ENCODE results near the gene NRL.

The NRL gene

DNA sequence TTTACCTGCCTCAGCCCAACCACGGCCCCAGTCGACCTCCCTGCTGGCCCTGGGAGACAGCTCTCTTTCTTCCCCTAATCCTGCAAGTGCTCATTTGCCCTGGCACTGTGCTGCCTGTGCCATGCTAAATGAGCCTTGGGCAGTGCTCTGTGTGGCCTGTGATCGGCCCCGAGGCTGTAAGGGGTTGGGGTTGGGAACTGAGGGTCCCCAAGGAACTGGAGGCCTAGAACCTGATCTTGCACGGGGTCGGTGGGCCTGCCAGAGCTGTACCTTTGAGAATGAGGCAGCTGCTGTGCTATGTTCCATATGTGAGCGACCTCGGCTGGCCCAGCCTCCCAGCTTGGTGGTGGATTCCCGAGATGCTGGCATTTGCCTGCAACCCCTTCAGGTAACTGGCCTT lies 35.3 kb upstream of the NRL start:
- Histone ChIP-seq H3K4me3 (ENCODE audit: insufficient read depth in 1 of 2, low read depth in 1 of 2, low read length in 2 of 2) (no peak overlapping the region), H3K36me3 (ENCODE audit: control insufficient read depth in 1 of 2, insufficient read depth in 2 of 2, low read depth in 1 of 2, low read length in 2 of 2) (peaks cover 34 to 50% of the 10 kb centered on the region in 2 experiments), H2BK12ac (ENCODE audit: low read length in 2 of 2) (no peak overlapping the region), H3K27me3 (ENCODE audit: control insufficient read depth in 1 of 2, insufficient read depth in 1 of 2, low read length in 2 of 2) (no peaks in the 10 kb centered on the region), H3K9me3 (ENCODE audit: control insufficient read depth, low read length) (no peaks in the 10 kb centered on the region), H2BK15ac (ENCODE audit: low read depth, poor library complexity, severe bottlenecking) (no peak overlapping the region), H2BK120ac (ENCODE audit: low read depth, low read length) (no peak overlapping the region), H3K4me1 (ENCODE audit: control insufficient read depth, insufficient read depth, low read depth, low read length) (peaks cover 15% of the 10 kb centered on the region), H3K14ac (ENCODE audit: low read length in 2 of 2) (no peak overlapping the region), H2AFZ (ENCODE audit: low read depth, low read length) (no peak overlapping the region), H3K23ac (ENCODE audit: low read length in 2 of 2) (no peak overlapping the region), H2AK5ac (ENCODE audit: low read length, severe bottlenecking) (no peak overlapping the region), H3K4ac (ENCODE audit: low read depth in 1 of 2, low read length in 2 of 2) (no peak overlapping the region), H4K8ac (ENCODE audit: low read length) (no peak overlapping the region), H3K27ac (ENCODE audit: low read length, poor library complexity, severe bottlenecking) (no peak overlapping the region), H3K79me1 (replicated peaks; ENCODE audit: low read length, poor library complexity, severe bottlenecking) (peaks cover 30% of the 10 kb centered on the region), H4K91ac (ENCODE audit: low read length) (no peak overlapping the region), H3K4me2 (ENCODE audit: low read length, poor library complexity, severe bottlenecking) (no peak overlapping the region), H3K9ac (ENCODE audit: low read length) (no peak overlapping the region), H3K18ac (ENCODE audit: low read depth in 1 of 2, low read length in 2 of 2) (no peak overlapping the region), H2BK5ac (ENCODE audit: low read depth, low read length, poor library complexity, severe bottlenecking) (no peak overlapping the region)
- DNase-seq = no peak
- WGBS = 99% methylated on average over 9 of the region's 9 CpGs

DNA sequence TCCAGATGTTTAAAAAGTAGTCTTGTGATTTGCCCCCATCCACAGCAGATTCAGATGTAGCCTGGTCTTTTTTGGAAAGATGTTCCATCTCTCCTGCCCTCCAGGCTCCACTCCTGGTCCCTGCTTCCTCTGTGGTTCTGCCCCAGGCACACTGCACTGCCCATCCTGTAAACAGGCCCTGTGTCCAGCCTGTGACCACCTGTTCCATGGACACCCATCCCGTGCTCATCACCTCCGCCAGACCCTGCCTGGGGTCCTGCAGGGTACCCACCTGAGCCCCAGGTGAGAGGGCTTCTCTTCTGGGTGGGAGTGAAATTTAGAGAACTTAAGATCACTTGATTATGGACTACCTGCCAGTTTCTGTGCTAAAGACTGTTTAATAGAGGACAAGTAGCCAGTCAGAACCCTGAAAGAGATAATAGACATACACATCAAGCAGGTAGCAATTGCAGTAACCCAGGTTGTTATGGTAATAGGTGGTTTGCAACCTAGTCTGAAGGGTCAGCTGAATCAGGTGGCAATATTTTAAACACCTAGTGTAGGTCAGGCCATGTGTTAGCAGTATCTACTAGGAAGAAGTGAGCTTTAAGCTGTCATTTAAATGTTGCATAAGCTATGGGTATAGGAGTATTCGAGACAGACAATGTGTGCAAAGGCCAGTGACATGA lies 34.7 kb upstream of the NRL start:
- no peak overlapping the region for H2BK120ac ChIP-seq (ENCODE audit: low read depth, low read length)
- H3K4me2 ChIP-seq (ENCODE audit: low read length, poor library complexity, severe bottlenecking) = no peak overlapping the region
- no peak overlapping the region for H4K91ac ChIP-seq (ENCODE audit: low read length)
- H2BK5ac ChIP-seq (ENCODE audit: low read depth, low read length, poor library complexity, severe bottlenecking) = no peak overlapping the region
- no peaks in the 10 kb centered on the region for H3K27me3 ChIP-seq (ENCODE audit: control insufficient read depth in 1 of 2, insufficient read depth in 1 of 2, low read length in 2 of 2)
- H3K23ac ChIP-seq (ENCODE audit: low read length in 2 of 2) = peak overlapping the region in 1 of 2 experiments; percentile 28
- H3K4ac ChIP-seq (ENCODE audit: low read depth in 1 of 2, low read length in 2 of 2) = no peak overlapping the region
- peaks cover 15% of the 10 kb centered on the region for H3K4me1 ChIP-seq (ENCODE audit: control insufficient read depth, insufficient read depth, low read depth, low read length)
- peaks cover 31 to 50% of the 10 kb centered on the region in 2 experiments for H3K36me3 ChIP-seq (ENCODE audit: control insufficient read depth in 1 of 2, insufficient read depth in 2 of 2, low read depth in 1 of 2, low read length in 2 of 2)
- no peak overlapping the region for H2BK15ac ChIP-seq (ENCODE audit: low read depth, poor library complexity, severe bottlenecking)
- no peak overlapping the region for H3K9ac ChIP-seq (ENCODE audit: low read length)
- H2AK5ac ChIP-seq (ENCODE audit: low read length, severe bottlenecking) = no peak overlapping the region
- no peak overlapping the region for H4K8ac ChIP-seq (ENCODE audit: low read length)
- no peaks in the 10 kb centered on the region for H3K9me3 ChIP-seq (ENCODE audit: control insufficient read depth, low read length)
- no peak overlapping the region for H2AFZ ChIP-seq (ENCODE audit: low read depth, low read length)
- H3K18ac ChIP-seq (ENCODE audit: low read depth in 1 of 2, low read length in 2 of 2) = no peak overlapping the region
- DNase-seq = no peak
- H3K14ac ChIP-seq (ENCODE audit: low read length in 2 of 2) = no peak overlapping the region
- no peak overlapping the region for H3K27ac ChIP-seq (ENCODE audit: low read length, poor library complexity, severe bottlenecking)
- H3K4me3 ChIP-seq (ENCODE audit: insufficient read depth in 1 of 2, low read depth in 1 of 2, low read length in 2 of 2) = no peak overlapping the region
- H2BK12ac ChIP-seq (ENCODE audit: low read length in 2 of 2) = no peak overlapping the region
- H3K79me1 ChIP-seq (replicated peaks; ENCODE audit: low read length, poor library complexity, severe bottlenecking) = peaks cover 28% of the 10 kb centered on the region
- WGBS = 94% methylated on average over 3 of the region's 3 CpGs

DNA sequence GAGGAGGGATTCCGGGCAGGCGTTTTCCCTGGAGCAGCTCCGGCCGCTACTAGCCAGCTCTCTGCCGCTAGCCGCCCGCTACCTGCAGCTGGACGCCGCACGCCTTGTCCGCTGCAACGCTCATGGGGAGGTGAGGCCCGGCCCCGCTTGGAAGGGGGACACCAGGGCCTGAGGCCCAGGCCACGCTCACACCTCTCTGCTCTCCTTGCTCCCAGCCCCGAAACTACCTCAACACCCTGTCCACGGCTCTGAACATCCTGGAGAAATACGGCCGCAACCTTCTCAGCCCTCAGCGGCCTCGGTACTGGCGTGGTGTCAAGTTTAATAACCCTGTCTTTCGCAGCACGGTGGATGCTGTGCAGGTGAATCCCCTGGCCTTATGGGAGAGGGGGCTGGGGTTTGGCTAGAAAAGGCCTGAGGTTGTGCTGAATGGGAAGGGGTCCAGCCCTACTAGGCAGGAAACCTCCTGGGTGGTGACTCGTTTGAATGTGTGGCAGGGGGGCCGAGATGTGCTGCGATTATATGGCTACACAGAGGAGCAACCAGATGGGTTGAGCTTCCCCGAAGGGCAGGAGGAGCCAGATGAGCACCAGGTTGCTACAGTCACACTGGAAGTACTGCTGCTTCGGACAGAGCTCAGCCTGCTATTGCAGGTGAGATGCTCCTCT lies 33.1 kb upstream of the NRL start:
- Histone ChIP-seq H2AK5ac (ENCODE audit: low read length, severe bottlenecking) (peak overlapping the region; percentile 10), H3K79me1 (replicated peaks; ENCODE audit: low read length, poor library complexity, severe bottlenecking) (peaks cover 37% of the 10 kb centered on the region), H3K9me3 (ENCODE audit: control insufficient read depth, low read length) (no peaks in the 10 kb centered on the region), H3K14ac (ENCODE audit: low read length in 2 of 2) (peak overlapping the region in 1 of 2 experiments; percentile 91), H4K91ac (ENCODE audit: low read length) (no peak overlapping the region), H3K27me3 (ENCODE audit: control insufficient read depth in 1 of 2, insufficient read depth in 1 of 2, low read length in 2 of 2) (no peaks in the 10 kb centered on the region), H3K4me2 (ENCODE audit: low read length, poor library complexity, severe bottlenecking) (peak overlapping the region; percentile 96), H3K4ac (ENCODE audit: low read depth in 1 of 2, low read length in 2 of 2) (peak overlapping the region; percentile 89 to 96), H3K36me3 (ENCODE audit: control insufficient read depth in 1 of 2, insufficient read depth in 2 of 2, low read depth in 1 of 2, low read length in 2 of 2) (peaks cover 37 to 60% of the 10 kb centered on the region in 2 experiments), H2BK5ac (ENCODE audit: low read depth, low read length, poor library complexity, severe bottlenecking) (no peak overlapping the region), H3K23ac (ENCODE audit: low read length in 2 of 2) (peak overlapping the region in 1 of 2 experiments; percentile 46), H2BK15ac (ENCODE audit: low read depth, poor library complexity, severe bottlenecking) (peak overlapping the region; percentile 31), H2BK120ac (ENCODE audit: low read depth, low read length) (peak overlapping the region; percentile 67), H3K4me1 (ENCODE audit: control insufficient read depth, insufficient read depth, low read depth, low read length) (peaks cover 17% of the 10 kb centered on the region), H4K8ac (ENCODE audit: low read length) (peak overlapping the region; percentile 76), H3K4me3 (ENCODE audit: insufficient read depth in 1 of 2, low read depth in 1 of 2, low read length in 2 of 2) (peak overlapping the region; percentile 92 to 96), H3K9ac (ENCODE audit: low read length) (peak overlapping the region; percentile 94), H3K18ac (ENCODE audit: low read depth in 1 of 2, low read length in 2 of 2) (peak overlapping the region; percentile 55 to 77), H2BK12ac (ENCODE audit: low read length in 2 of 2) (peak overlapping the region in 1 of 2 experiments; percentile 55), H2AFZ (ENCODE audit: low read depth, low read length) (peak overlapping the region; percentile 42), H3K27ac (ENCODE audit: low read length, poor library complexity, severe bottlenecking) (peak overlapping the region; percentile 3)
- 8% methylated on average over 25 of the region's 29 CpGs for WGBS
- DNase-seq = no peak

All from mesenchymal stem cell (in vitro differentiated cells and primary cell).